Spleen (tissue), 7 donors: Measurements from ENCODE around the gene VPS8.

Source experiments
- POLR2A ChIP-seq, 3 donors: fragments of 450-650 bp; IDR thresholded peaks; one replicate each; pipeline ENCODE4 v1.5.1; 2017; ENCODE audit warnings: antibody characterized with exemption in 3 of 3, mild to moderate bottlenecking in 1 of 3
- POLR2AphosphoS5 ChIP-seq, 3 donors: sonication (generic); formaldehyde crosslinking; IDR thresholded peaks; one replicate each; pipeline ENCODE4 v1.5.1; 2017; ENCODE audit warnings: antibody characterized with exemption in 3 of 3
- TF ChIP-seq, protein P1 (sequence below), 11 experiments: fragments of 200-600 bp in 7 of 11; fragments of 450-650 bp in 4 of 11; sonication (generic) in 4 of 11; IDR thresholded peaks in 8 of 11; conservative IDR thresholded peaks in 3 of 11; 1 replicate in 7 of 11; 2 replicates in 4 of 11; pipeline versions ENCODE4 v1.4.0 to v1.8.0; 2016 to 2021; ENCODE audit warnings: antibody characterized with exemption in 11 of 11, inconsistent platforms in 4 of 11, mild to moderate bottlenecking in 1 of 11
- donor health status: DM: no; HTN: no; CAD: no; lungs with moderate emphysema.
- donor health status: DM: no; HTN: no; CAD: no.
- donor health status: DM: no; HTN: no; CAD: no.

DNA sequence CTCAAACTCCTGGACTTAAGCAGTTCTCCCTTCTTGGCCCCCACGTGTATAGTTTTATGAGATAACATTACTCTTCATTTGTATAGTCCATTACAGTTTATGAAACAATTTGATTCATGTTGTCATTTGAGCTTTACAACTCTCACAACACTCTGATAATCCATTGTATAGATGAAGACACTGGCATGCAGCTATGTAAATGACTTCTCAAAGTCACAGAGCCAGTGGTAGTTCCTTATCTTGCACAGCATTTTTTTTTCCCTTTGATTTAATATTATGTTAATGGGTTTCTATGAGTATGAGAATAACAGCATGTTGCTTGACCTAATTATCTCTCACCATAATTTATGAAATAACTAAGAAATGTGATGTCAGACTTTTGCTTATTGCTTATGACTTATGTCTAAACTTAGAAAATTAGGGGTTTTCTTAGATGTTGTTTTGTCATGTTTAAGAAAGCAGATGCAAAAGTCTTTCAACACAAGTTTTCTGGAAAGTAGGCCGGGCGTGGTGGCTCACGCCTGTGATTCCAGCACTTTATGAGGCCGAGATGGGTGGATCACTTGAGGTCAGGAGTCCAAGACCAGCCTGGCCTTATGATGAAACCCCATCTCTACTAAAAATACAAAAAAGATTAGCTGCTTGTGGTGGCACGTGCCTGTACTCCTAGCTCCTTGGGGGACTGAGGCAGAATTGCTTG, 13.3 kb downstream of the VPS8 start:
- TF ChIP-seq, protein P1, sequence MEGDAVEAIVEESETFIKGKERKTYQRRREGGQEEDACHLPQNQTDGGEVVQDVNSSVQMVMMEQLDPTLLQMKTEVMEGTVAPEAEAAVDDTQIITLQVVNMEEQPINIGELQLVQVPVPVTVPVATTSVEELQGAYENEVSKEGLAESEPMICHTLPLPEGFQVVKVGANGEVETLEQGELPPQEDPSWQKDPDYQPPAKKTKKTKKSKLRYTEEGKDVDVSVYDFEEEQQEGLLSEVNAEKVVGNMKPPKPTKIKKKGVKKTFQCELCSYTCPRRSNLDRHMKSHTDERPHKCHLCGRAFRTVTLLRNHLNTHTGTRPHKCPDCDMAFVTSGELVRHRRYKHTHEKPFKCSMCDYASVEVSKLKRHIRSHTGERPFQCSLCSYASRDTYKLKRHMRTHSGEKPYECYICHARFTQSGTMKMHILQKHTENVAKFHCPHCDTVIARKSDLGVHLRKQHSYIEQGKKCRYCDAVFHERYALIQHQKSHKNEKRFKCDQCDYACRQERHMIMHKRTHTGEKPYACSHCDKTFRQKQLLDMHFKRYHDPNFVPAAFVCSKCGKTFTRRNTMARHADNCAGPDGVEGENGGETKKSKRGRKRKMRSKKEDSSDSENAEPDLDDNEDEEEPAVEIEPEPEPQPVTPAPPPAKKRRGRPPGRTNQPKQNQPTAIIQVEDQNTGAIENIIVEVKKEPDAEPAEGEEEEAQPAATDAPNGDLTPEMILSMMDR (IDR thresholded peaks at IDR 0.05 in 8 of 11, conservative IDR thresholded peaks at IDR 0.05 in 3 of 11): no peak
- TF ChIP-seq POLR2A (IDR thresholded peaks at IDR 0.05) (no peak), POLR2AphosphoS5 (IDR thresholded peaks at IDR 0.05) (no peak)
